CD4-positive, alpha-beta T cell treated with Interleukin-15 for 4 hours (primary cell): ENCODE results near the gene NALCN.

Source experiments
- DNase-seq: peaks from one replicate; pipeline ENCODE4 v3.0.0-alpha.2; 2020; ENCODE audit warnings: low spot score

Gene NALCN

GRCh38 chr13:101416181-101417042 lies at the start of gene NALCN:
Gene NALCN, minus strand, starts transcription at chr13:101416508. Its CDS starts 17,382 bp downstream, at chr13:101399126.
- no peak for DNase-seq

GRCh38 chr13:101465877-101466276 lies 49.6 kb upstream of the NALCN start:
- no peak for DNase-seq

- no peak for DNase-seq
Measured at GRCh38 chr13:101457176-101457575, 40.9 kb upstream of the NALCN start.

- no peak for DNase-seq
Measured at GRCh38 chr13:101455863-101456262, 39.6 kb upstream of the NALCN start.

- no peak for DNase-seq
Measured at GRCh38 chr13:101454767-101455166, 38.5 kb upstream of the NALCN start.

GRCh38 chr13:101453784-101454201 lies 37.5 kb upstream of the NALCN start:
- DNase-seq: no peak

- no peak for DNase-seq
Measured at GRCh38 chr13:101452519-101453485, 36.5 kb upstream of the NALCN start, which contains the start of gene ITGBL1. Gene ITGBL1, plus strand, starts transcription at chr13:101452675. Its CDS starts 159 bp downstream, at chr13:101452834.

- no peak for DNase-seq
Measured at GRCh38 chr13:101451641-101452040, 35.3 kb upstream of the NALCN start.

GRCh38 chr13:101450749-101451130 lies 34.4 kb upstream of the NALCN start:
- DNase-seq: no peak

- DNase-seq: no peak
Measured at GRCh38 chr13:101449790-101450748, 33.8 kb upstream of the NALCN start.

- DNase-seq: no peak
Measured at GRCh38 chr13:101447852-101448251, 31.5 kb upstream of the NALCN start.

GRCh38 chr13:101434486-101434885 lies 18.2 kb upstream of the NALCN start:
- no peak for DNase-seq

GRCh38 chr13:101433895-101434294 lies 17.6 kb upstream of the NALCN start:
- no peak for DNase-seq

- no peak for DNase-seq
Measured at GRCh38 chr13:101429733-101430132, 13.4 kb upstream of the NALCN start.

- no peak for DNase-seq
Measured at GRCh38 chr13:101425623-101426022, 9.3 kb upstream of the NALCN start.

- DNase-seq: no peak
Measured at GRCh38 chr13:101425156-101425471, 8.8 kb upstream of the NALCN start.

- no peak for DNase-seq
Measured at GRCh38 chr13:101424381-101425155, 8.3 kb upstream of the NALCN start.

GRCh38 chr13:101423872-101424271 lies 7.6 kb upstream of the NALCN start:
- DNase-seq: no peak

- DNase-seq: no peak
Measured at GRCh38 chr13:101417501-101417900, 1.2 kb upstream of the NALCN start.

GRCh38 chr13:101417043-101417406 lies 717 bp upstream of the NALCN start:
- DNase-seq: no peak
